GM23338 (cell line): ENCODE data around the gene DHX36. TPM values are rescaled to one million over a fixed set of nuclear protein-coding genes. Genes with fewer than 3 reads are reported as not detected.

Source experiments
- ATAC-seq: fragments of 200-7000 bp; cut with Tn5 transposase; 3 replicates; pipeline ENCODE4 v1.9.1; 2020
- DNase-seq: peaks from one replicate; pipeline ENCODE4 v3.0.0-alpha.2; 2015; ENCODE audit warnings: low spot score
- H2AFZ ChIP-seq: fragments of 200-600 bp; sonication (generic); 2 replicates; pipeline ENCODE4 v1.8.0; 2016; ENCODE audit warnings: antibody characterized with exemption, mild to moderate bottlenecking, moderate library complexity
- H3F3A ChIP-seq: fragments of 200-600 bp; sonication (generic); replicated peaks from 2 replicates; pipeline ENCODE4 v1.8.0; 2017; ENCODE audit warnings: antibody characterized with exemption, mixed run types, low read depth
- H3K27ac ChIP-seq: fragments of 200-600 bp; sonication (generic); 2 replicates; pipeline ENCODE4 v1.6.1; 2016; ENCODE audit warnings: low read depth
- H3K27me3 ChIP-seq: fragments of 200-600 bp; sonication (generic); 2 replicates; pipeline ENCODE4 v1.8.0; 2016; ENCODE audit warnings: mild to moderate bottlenecking, mixed run types, moderate library complexity; ENCODE audit not compliant: insufficient read depth
- H3K36me3 ChIP-seq: fragments of 200-600 bp; sonication (generic); 2 replicates; pipeline ENCODE4 v1.8.0; 2016; ENCODE audit warnings: mild to moderate bottlenecking; ENCODE audit not compliant: insufficient read depth
- H3K4me1 ChIP-seq: fragments of 200-600 bp; sonication (generic); 2 replicates; pipeline ENCODE4 v1.8.0; 2016; ENCODE audit warnings: mild to moderate bottlenecking, moderate library complexity; ENCODE audit not compliant: insufficient read depth
- H3K4me2 ChIP-seq: fragments of 200-600 bp; sonication (generic); 2 replicates; pipeline ENCODE4 v1.7.1; 2017; ENCODE audit warnings: mixed run types
- H3K4me3 ChIP-seq: fragments of 200-600 bp; sonication (generic); 2 replicates; pipeline ENCODE4 v1.6.1; 2016; ENCODE audit warnings: mixed run types
- H3K79me2 ChIP-seq: fragments of 200-600 bp; sonication (generic); replicated peaks from 2 replicates; pipeline ENCODE4 v1.8.0; 2017; ENCODE audit warnings: mild to moderate bottlenecking; ENCODE audit not compliant: insufficient read depth
- H3K9me2 ChIP-seq: fragments of 200-600 bp; sonication (generic); 2 replicates; pipeline ENCODE4 v1.8.0; 2017; ENCODE audit not compliant: insufficient read depth
- H4K20me1 ChIP-seq: fragments of 200-600 bp; sonication (generic); replicated peaks from 2 replicates; pipeline ENCODE4 v1.8.0; 2017; ENCODE audit warnings: mild to moderate bottlenecking; ENCODE audit not compliant: insufficient read depth
- H3K27ac Mint-ChIP-seq: 2 replicates; pipeline ENCODE4 v1.8.0; 2020; ENCODE audit warnings: inconsistent platforms, mild to moderate bottlenecking, moderate library complexity, mixed read lengths
- H3K27me3 Mint-ChIP-seq: 3 replicates; pipeline ENCODE4 v1.8.0; 2022; ENCODE audit warnings: low read depth, mild to moderate bottlenecking, moderate library complexity, mixed read lengths, inconsistent platforms; ENCODE audit not compliant: insufficient read depth, poor library complexity
- H3K36me3 Mint-ChIP-seq: 3 replicates; pipeline ENCODE4 v1.8.0; 2021; ENCODE audit warnings: low read depth, mild to moderate bottlenecking, inconsistent platforms, moderate library complexity, mixed read lengths
- H3K4me1 Mint-ChIP-seq: 3 replicates; pipeline ENCODE4 v1.8.0; 2020; ENCODE audit warnings: mild to moderate bottlenecking, inconsistent platforms, mixed read lengths
- H3K4me3 Mint-ChIP-seq: 3 replicates; pipeline ENCODE4 v1.8.0; 2021; ENCODE audit warnings: moderate library complexity, mild to moderate bottlenecking, inconsistent platforms, mixed read lengths
- H3K9me3 Mint-ChIP-seq: 3 replicates; pipeline ENCODE4 v1.8.0; 2020; ENCODE audit warnings: moderate library complexity, mild to moderate bottlenecking, inconsistent platforms, mixed read lengths
- CREB1 ChIP-seq: fragments of 250-450 bp; sonication (Bioruptor Pico); IDR thresholded peaks from 2 replicates; pipeline ENCODE4 v1.5.0; 2020; ENCODE audit warnings: low read depth, mild to moderate bottlenecking, moderate library complexity
- EZH2 ChIP-seq: fragments of 200-600 bp; sonication (generic); IDR thresholded peaks from one replicate; pipeline ENCODE4 v1.8.0; 2017; ENCODE audit warnings: antibody characterized with exemption, mild to moderate bottlenecking, low read depth; ENCODE audit not compliant: unreplicated experiment
- EZH2phosphoT487 ChIP-seq: fragments of 200-600 bp; sonication (generic); IDR thresholded peaks from one replicate; pipeline ENCODE4 v1.8.1; 2018; ENCODE audit warnings: antibody characterized with exemption; ENCODE audit not compliant: unreplicated experiment
- NANOG ChIP-seq: IDR thresholded peaks from 2 replicates; pipeline ENCODE4 v1.6.1; 2016; ENCODE audit warnings: antibody characterized with exemption, borderline replicate concordance
- STAT1 ChIP-seq: IDR thresholded peaks from one replicate; pipeline ENCODE4 v1.6.1; 2016; ENCODE audit warnings: antibody characterized with exemption; ENCODE audit not compliant: unreplicated experiment
- ZNF114 ChIP-seq: fragments of 250-450 bp; sonication (Bioruptor Pico); IDR thresholded peaks from 2 replicates; pipeline ENCODE4 v1.5.0; 2020; ENCODE audit warnings: mild to moderate bottlenecking, moderate library complexity
- ZNF331 ChIP-seq: fragments of 250-450 bp; sonication (Bioruptor Pico); IDR thresholded peaks from 2 replicates; pipeline ENCODE4 v1.5.0; 2020; ENCODE audit warnings: low read depth, mild to moderate bottlenecking, moderate library complexity
- ZNF462 ChIP-seq: fragments of 250-450 bp; sonication (Bioruptor Pico); IDR thresholded peaks from 2 replicates; pipeline ENCODE4 v1.5.0; 2020; ENCODE audit warnings: mild to moderate bottlenecking, moderate library complexity
- polyA plus RNA-seq: library from polyadenylated mRNA; unstranded; fragments of >200 nt; fragmentation: Nextera tagmentation; extraction: Ambion mirVana; gene quantifications from 2 replicates; pipeline ENCODE4 v1.2.1, GENCODE V29; 2016
- total RNA-seq: library from RNA; depleted of rRNA; stranded (reverse); fragments of >200 nt; shearing (Covaris generic); gene quantifications from 2 replicates; pipeline ENCODE4 v1.2.3, GENCODE V29; 2014
- TF ChIP-seq, protein P1 (sequence below): IDR thresholded peaks from one replicate; pipeline ENCODE4 v1.6.1; 2018; ENCODE audit warnings: antibody characterized with exemption; ENCODE audit not compliant: unreplicated experiment

DHX36 gene
- total and polyA plus RNA-seq, 2 experiments from 2014 or later, result 103 to 110 TPM

DNA sequence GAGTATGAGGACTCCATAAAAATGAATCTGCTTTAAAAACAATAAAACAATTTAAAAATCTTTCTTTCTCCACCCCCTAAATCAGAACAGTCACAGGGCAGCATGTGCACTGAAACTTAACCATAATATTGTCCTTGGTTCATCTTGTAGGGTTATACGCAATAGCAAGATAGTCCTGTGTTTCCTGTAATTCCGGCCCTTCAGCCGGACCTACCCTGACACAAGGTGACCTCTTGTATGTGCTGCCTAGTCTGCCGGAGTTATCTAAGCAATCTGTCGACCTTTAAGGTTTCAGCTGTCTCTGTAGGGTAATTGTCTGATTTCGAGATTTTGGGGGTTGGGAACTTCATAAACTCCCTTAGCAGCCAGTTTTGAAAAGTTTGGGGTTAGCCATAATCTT, 99.9 kb downstream of the DHX36 start:
- H3F3A ChIP-seq, result no peaks in the 10 kb centered on the region
- no peak for DNase-seq
- no peak overlapping the region for H2AFZ ChIP-seq
- Mint-ChIP-seq H3K9me3 (no peaks in the 10 kb centered on the region), H3K4me3 (no peak overlapping the region), H3K27me3 (peaks cover 2% of the 10 kb centered on the region), H3K36me3 (no peaks in the 10 kb centered on the region; the same call in 2 of the 3 replicates), H3K4me1 (peaks cover 4% of the 10 kb centered on the region; the same call in 2 of the 3 replicates), H3K27ac (peak overlapping the region; percentile 75)
- H3K36me3 ChIP-seq, result no peaks in the 10 kb centered on the region
- H4K20me1 ChIP-seq, result no peaks in the 10 kb centered on the region
- no peak for ATAC-seq
- H3K27ac ChIP-seq, result no peak overlapping the region
- H3K4me2 ChIP-seq, result no peak overlapping the region
- no peak overlapping the region for H3K4me3 ChIP-seq
- no peaks in the 10 kb centered on the region for H3K79me2 ChIP-seq
- H3K4me1 ChIP-seq, result 0 out of 2 replicates have a peak, but pooled peaks cover 7% of the 10 kb centered on the region
- TF ChIP-seq ZNF331 (CRISPR knock-in tag) (no peak), EZH2 (no peak), STAT1 (no peak), EZH2phosphoT487 (no peak), CREB1 (no peak), ZNF462 (CRISPR knock-in tag) (no peak), ZNF114 (CRISPR knock-in tag) (no peak), NANOG (no peak)
- TF ChIP-seq, protein P1, sequence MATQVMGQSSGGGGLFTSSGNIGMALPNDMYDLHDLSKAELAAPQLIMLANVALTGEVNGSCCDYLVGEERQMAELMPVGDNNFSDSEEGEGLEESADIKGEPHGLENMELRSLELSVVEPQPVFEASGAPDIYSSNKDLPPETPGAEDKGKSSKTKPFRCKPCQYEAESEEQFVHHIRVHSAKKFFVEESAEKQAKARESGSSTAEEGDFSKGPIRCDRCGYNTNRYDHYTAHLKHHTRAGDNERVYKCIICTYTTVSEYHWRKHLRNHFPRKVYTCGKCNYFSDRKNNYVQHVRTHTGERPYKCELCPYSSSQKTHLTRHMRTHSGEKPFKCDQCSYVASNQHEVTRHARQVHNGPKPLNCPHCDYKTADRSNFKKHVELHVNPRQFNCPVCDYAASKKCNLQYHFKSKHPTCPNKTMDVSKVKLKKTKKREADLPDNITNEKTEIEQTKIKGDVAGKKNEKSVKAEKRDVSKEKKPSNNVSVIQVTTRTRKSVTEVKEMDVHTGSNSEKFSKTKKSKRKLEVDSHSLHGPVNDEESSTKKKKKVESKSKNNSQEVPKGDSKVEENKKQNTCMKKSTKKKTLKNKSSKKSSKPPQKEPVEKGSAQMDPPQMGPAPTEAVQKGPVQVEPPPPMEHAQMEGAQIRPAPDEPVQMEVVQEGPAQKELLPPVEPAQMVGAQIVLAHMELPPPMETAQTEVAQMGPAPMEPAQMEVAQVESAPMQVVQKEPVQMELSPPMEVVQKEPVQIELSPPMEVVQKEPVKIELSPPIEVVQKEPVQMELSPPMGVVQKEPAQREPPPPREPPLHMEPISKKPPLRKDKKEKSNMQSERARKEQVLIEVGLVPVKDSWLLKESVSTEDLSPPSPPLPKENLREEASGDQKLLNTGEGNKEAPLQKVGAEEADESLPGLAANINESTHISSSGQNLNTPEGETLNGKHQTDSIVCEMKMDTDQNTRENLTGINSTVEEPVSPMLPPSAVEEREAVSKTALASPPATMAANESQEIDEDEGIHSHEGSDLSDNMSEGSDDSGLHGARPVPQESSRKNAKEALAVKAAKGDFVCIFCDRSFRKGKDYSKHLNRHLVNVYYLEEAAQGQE, result no peak
- H3K9me2 ChIP-seq, result no peaks in the 10 kb centered on the region
- no peaks in the 10 kb centered on the region for H3K27me3 ChIP-seq
